GM12864 (cell line): ENCODE results near the gene PITPNB.

Source experiments
- DNase-seq: peaks from one replicate; pipeline ENCODE4 v3.0.0-alpha.2; 2011; ENCODE audit warnings: low read depth
- H3K4me3 ChIP-seq: 2 replicates; pipeline ENCODE4 v1.5.1; 2011; ENCODE audit warnings: mild to moderate bottlenecking, low read depth, low read length, control low read depth
- CTCF ChIP-seq: IDR thresholded peaks from 2 replicates; pipeline ENCODE4 v1.5.1; 2011; ENCODE audit warnings: low read depth, mild to moderate bottlenecking, moderate library complexity, low read length, control low read depth, inconsistent platforms; ENCODE audit errors: missing control alignments

Gene PITPNB

GRCh38 chr22:27811778-27812177, 107.3 kb downstream of the PITPNB start:
- DNase-seq: no peak
- TF ChIP-seq CTCF: no peak
- no peak overlapping the region for H3K4me3 ChIP-seq

- TF ChIP-seq CTCF: no peak
- no peak overlapping the region for H3K4me3 ChIP-seq
- no peak for DNase-seq
Observed at GRCh38 chr22:27810609-27811151, 108.4 kb downstream of the PITPNB start.

GRCh38 chr22:27809700-27810608, 109.1 kb downstream of the PITPNB start:
- no peak for DNase-seq
- no peak for TF ChIP-seq CTCF
- no peak overlapping the region for H3K4me3 ChIP-seq

GRCh38 chr22:27809226-27809603, 109.8 kb downstream of the PITPNB start:
- H3K4me3 ChIP-seq: no peak overlapping the region
- TF ChIP-seq CTCF: no peak
- DNase-seq: no peak

- H3K4me3 ChIP-seq: no peak overlapping the region
- no peak for TF ChIP-seq CTCF
- DNase-seq: no peak
Observed at GRCh38 chr22:27808451-27809225, 110.4 kb downstream of the PITPNB start.

- no peak for TF ChIP-seq CTCF
- DNase-seq: no peak
- H3K4me3 ChIP-seq: no peak overlapping the region
Observed at GRCh38 chr22:27805841-27806240, 113.2 kb downstream of the PITPNB start.
